ENCODE data around the gene MT1HL1.
"Not testable (repeated sequence)": the region's sequence is repeated elsewhere in the genome, so short reads cannot be mapped to it uniquely, and the experiment has no call there.

Gene MT1HL1

GRCh38 chr1:237013608-237014007, 9.4 kb upstream of the MT1HL1 start:
- no peak for DNase-seq

- no peak for DNase-seq
These were observed 8.6 kb upstream of the MT1HL1 start for GRCh38 chr1:237012788-237013383.

GRCh38 chr1:237012361-237012760, 8.1 kb upstream of the MT1HL1 start:
- no peak for DNase-seq

GRCh38 chr1:237011432-237011831, 7.2 kb upstream of the MT1HL1 start:
- no peak for DNase-seq

GRCh38 chr1:237009611-237010010, 5.4 kb upstream of the MT1HL1 start:
- DNase-seq = no peak

- no peak for DNase-seq
These were observed 3.1 kb upstream of the MT1HL1 start for GRCh38 chr1:237007147-237007881.

GRCh38 chr1:237005674-237006073, 1.4 kb upstream of the MT1HL1 start:
- DNase-seq = no peak

- DNase-seq = no peak
These were observed 725 bp downstream of the MT1HL1 start for GRCh38 chr1:237003516-237003915.

GRCh38 chr1:237000191-237000590, 4.0 kb downstream of the MT1HL1 start:
- no peak for DNase-seq

GRCh38 chr1:236998546-236998945, 5.7 kb downstream of the MT1HL1 start:
- DNase-seq = no peak

GRCh38 chr1:236997882-236998281, 6.4 kb downstream of the MT1HL1 start:
- DNase-seq = no peak

GRCh38 chr1:236997361-236997760, 6.9 kb downstream of the MT1HL1 start:
- DNase-seq = no peak

GRCh38 chr1:236994450-236994849, 9.8 kb downstream of the MT1HL1 start:
- no peak for DNase-seq

GRCh38 chr1:236992449-236992848, 11.8 kb downstream of the MT1HL1 start:
- no peak for DNase-seq

GRCh38 chr1:236990052-236990445, 14.2 kb downstream of the MT1HL1 start:
- no peak for DNase-seq

GRCh38 chr1:236989290-236990051, 14.8 kb downstream of the MT1HL1 start:
- DNase-seq = no peak

- no peak for DNase-seq
These were observed 20.4 kb downstream of the MT1HL1 start for GRCh38 chr1:236983818-236984217.

GRCh38 chr1:236982380-236982779, 21.9 kb downstream of the MT1HL1 start:
- DNase-seq = peak; percentile 99

- DNase-seq = not testable (repeated sequence)
These were observed 22.8 kb downstream of the MT1HL1 start for GRCh38 chr1:236981431-236981830.

- DNase-seq = no peak
These were observed 23.6 kb downstream of the MT1HL1 start for GRCh38 chr1:236980673-236981072.

- DNase-seq = peak; percentile 57
These were observed 24.9 kb downstream of the MT1HL1 start for GRCh38 chr1:236979149-236979900.

GRCh38 chr1:236978740-236979139, 25.5 kb downstream of the MT1HL1 start:
- no peak for DNase-seq

- no peak for DNase-seq
These were observed 28.8 kb downstream of the MT1HL1 start for GRCh38 chr1:236975461-236975860.
